ENCODE measurements around the gene GALNT5.

- TF ChIP-seq CTCF (IDR thresholded peaks at IDR 0.05; ENCODE audit: low read depth, low read length, poor library complexity, severe bottlenecking): no peak
- no peak for TF ChIP-seq EZH2phosphoT487 (IDR thresholded peaks at IDR 0.05; ENCODE audit: borderline replicate concordance, low read length)
These were observed 69.7 kb downstream of the GALNT5 start for GRCh38 chr2:157327200-157327599.
